NCI-H187 (cell line): ENCODE measurements around the gene SCGB1C2.

ENCODE experiments used
- DNase-seq, 2 experiments: peaks; one replicate each; lab custom pipeline; 2025; lab: John Stamatoyannopoulos, UW

Gene SCGB1C2

GRCh38 chr17:172401-172800, 35.0 kb downstream of the SCGB1C2 start:
- no peak for DNase-seq

DNA sequence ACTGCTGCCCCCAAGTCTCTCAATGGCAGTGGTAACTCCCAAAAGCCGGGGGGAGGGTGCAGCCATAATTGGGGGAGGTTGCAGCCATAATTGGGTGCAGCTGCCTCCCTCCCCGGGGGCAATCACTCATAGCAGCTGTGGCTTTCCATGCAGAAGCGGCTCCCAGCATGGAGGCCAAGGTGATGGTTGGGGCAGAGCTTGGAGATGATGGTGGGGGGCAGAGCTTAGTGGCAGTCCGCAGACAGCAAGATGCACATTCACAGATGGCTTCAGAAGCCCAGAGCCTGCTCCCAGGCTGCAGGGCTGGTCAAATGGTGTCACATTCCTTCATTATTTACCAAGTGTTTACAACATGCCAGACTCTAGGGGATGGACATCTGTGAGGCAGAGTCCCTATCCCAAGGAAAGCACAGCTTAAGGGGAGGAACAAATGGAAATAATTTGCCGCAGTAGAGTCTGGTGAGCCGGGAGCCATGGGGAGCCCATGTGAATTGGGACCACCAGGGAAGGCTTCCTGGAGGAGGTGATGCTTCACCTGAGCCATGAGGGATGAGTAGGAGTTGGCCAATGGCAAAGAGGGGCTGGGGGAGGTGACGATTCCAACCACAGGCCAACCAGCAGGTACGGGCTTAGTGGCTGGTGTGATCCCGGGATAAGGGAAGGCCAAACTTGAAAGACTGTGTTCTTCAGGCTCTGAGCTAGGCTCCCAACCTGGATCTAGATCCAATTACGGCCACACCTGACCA, 36.0 kb downstream of the SCGB1C2 start:
- DNase-seq: no peak

- no peak for DNase-seq
These were observed 39.8 kb downstream of the SCGB1C2 start for GRCh38 chr17:177155-177554.

GRCh38 chr17:177762-178161, 40.4 kb downstream of the SCGB1C2 start:
- no peak for DNase-seq

DNA sequence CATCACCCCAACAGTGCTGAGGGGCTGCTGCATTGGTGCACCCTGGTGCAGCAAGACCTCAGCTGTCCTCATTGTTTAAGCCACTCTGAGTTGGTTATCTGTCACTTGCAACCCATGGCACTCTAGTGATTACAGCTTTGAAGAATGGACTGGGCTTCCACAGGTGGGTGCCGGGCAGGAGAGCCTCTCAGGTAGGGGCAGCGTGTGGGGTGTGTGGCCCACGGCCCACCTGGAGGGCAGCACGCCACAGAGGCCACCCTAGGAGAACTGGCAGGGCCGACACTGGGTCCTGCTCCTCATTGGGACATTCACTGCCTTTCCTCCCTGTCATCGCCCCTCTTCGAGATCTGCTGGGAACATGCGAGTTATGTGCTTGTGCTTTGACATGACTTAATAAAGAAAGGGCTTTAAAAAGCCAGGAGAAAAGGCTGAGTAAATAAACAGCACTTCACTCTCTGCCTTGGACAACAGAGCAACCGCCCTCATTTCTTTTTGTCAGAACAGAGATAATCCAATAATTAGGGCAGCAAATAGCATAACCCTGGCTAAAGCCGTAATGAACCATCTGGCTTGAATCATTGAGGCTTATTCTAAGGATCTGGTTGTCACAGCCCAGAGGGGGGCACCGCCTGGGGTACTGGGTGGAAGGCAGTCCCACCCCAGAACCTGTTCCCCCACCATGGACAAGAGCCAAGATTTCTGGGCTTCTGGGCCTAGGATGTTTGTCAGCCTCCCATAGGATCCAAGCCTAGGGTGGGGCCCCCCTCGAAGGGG, 41.1 kb downstream of the SCGB1C2 start:
- no peak for DNase-seq

DNA sequence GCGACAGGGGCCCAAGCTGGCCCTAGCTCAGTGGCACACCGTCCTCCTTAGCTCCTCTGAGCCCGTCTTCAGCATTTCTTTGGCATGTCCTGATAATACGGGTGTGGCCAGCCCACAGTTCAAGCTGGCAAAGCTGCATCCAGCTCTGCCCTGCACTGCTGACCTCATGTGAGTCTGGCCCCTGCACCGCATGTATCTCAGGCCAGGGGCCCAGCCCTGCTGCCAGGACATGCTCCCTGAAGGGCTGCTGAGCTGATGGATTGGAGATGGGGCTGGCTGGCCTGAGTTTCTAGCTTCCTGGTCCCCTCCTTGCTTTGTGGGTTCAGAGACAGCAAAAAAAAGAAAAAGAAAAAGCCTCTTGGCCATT, 41.7 kb downstream of the SCGB1C2 start:
- DNase-seq: no peak

- no peak for DNase-seq
These were observed 42.5 kb downstream of the SCGB1C2 start for GRCh38 chr17:179781-180380.

GRCh38 chr17:180381-181244, 43.2 kb downstream of the SCGB1C2 start:
- no peak for DNase-seq

- DNase-seq: no peak
These were observed 44.1 kb downstream of the SCGB1C2 start, which contains the start of gene DOC2B for GRCh38 chr17:181245-182049. TSS of gene DOC2B (minus strand) at chr17:181650. CDS start at chr17:181479, 171 bp downstream.

DNA sequence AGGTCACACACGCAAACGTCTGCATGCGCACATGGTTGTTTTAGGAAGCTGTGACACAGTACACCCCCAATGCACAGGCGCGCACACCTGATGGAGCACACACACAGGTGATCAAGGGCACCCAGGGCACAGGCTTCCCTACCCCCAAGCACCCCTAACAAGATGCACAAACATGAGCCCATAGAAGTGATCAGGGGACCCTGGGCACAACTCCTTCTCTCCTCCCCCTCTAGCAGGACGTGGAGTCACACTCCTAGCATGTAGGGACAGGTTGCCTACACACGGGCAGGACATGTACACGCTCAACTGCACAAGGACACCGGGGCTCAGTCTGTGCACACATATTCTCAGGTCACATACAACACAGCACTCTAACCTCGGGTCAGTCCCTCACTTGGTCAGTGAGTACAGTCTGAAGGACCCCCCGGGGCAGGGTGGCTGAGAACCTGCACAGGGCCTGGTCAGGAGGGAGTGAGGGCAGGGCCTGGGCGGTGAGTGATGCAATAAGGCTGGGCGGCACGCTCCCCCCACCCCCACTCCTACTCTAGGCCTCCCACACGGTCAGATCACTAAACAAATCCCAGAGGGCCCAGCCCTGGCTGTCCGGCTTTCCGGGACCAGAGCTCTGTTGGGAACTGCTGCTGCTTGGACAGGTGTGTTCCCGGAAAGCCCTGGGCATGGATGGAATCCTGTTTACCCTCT, 44.8 kb downstream of the SCGB1C2 start:
- DNase-seq: no peak

DNA sequence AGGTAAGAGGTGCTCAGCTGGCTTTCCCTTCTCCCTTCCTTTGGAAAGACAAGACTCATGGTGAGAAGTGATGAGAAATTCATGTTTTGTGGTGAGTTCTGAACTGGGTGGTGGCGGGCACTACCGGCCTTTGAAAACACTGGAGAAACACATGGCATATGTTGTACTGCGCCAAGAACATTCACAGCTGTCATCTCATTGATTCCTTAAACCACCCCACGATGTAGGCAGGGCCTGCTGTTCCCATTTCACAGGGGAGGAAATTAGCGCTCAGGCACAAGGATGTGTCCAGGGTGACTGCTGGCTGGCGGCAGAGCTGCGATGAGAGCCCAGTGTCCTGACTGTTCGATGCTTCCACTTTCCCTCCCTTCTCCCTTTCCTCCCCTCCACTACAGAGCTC, 45.7 kb downstream of the SCGB1C2 start:
- DNase-seq: no peak

DNA sequence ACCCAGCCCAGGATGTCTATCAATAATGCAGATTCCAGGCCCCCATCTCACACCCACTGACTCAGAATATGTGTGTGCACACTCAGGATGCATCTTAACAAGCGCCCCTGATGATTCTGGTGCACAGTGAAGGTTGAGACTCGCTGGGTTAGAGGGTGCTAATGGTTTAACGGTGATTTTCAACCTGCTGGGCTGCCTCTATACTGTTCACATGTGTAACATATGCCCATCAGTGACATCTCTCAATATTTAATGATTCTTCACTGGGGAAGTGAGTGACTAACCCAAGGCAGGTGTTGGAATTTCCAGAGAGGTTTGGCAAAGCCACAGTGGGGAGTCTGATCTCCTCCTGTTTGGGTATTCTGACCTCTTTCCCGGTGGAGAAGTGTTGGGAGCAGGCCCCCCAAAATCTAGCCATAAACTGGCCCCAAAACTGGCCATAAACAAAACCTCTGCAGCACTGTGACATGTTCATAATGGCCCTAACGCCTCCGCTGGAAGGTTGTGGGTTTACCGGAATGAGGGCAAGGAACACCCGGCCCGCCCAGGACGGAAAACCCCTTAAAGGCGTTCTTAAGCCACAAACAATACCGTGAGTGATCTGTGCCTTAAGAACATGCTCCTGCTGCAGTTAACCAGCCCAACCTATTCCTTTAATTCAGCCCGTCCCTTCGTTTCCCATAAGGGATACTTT, 48.2 kb downstream of the SCGB1C2 start:
- no peak for DNase-seq

DNA sequence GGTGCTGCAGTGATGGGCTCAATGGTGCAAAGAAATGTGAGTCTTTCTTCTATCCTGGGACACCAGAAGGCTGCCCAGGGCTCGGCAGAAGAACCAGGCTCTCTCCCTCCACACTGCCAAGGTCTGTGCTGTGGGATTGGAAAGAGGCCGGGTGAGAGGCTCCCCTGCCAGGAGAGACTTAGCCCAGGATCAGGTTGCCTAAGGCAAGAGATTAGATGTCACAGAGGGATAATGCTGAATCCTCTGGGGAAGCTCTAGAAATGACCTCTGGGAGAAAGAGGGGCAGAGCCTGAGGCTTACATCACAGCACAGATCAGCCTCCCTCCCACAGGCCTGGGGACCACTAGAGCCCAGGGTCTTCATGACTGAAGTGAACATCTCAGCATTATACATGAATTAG, 49.8 kb downstream of the SCGB1C2 start:
- no peak for DNase-seq
